CD4-positive, alpha-beta memory T cell (primary cell): Measurements from ENCODE around the gene SMNDC1. TPM values are rescaled to one million over a fixed set of nuclear protein-coding genes. Genes with fewer than 3 reads are reported as not detected.
"Not testable (repeated sequence)": the region's sequence is repeated elsewhere in the genome, so short reads cannot be mapped to it uniquely, and the experiment has no call there.

Experiments
- CTCF ChIA-PET: fragments of 350-600 bp; sonication (Branson Sonifier 250); formaldehyde crosslinking; loops from one replicate; lab custom pipeline; 2021; ENCODE audit warnings: inconsistent platforms; ENCODE audit not compliant: partially characterized antibody; lab: Charles Lee
- POLR2A ChIA-PET: fragments of 350-600 bp; sonication (Branson Sonifier 250); formaldehyde crosslinking; loops from one replicate; lab custom pipeline; 2021; ENCODE audit not compliant: partially characterized antibody; lab: Charles Lee
- DNase-seq, 5 donors: peaks; one replicate each; pipeline versions ENCODE4 v3.0.0 to v3.0.0-alpha.2; 2020 to 2022; ENCODE audit warnings: mixed read lengths in 1 of 5
- H3K27ac ChIP-seq: one replicate; pipeline ENCODE4 v1.7.0; 2013; ENCODE audit warnings: low read depth, low read length
- H3K27me3 ChIP-seq: 2 replicates; pipeline ENCODE4 v1.7.0; 2013; ENCODE audit warnings: mild to moderate bottlenecking, low read length, moderate library complexity; ENCODE audit not compliant: insufficient read depth
- H3K36me3 ChIP-seq: 2 replicates; pipeline ENCODE4 v1.7.0; 2013; ENCODE audit warnings: mild to moderate bottlenecking, low read length, moderate library complexity; ENCODE audit not compliant: insufficient read depth
- H3K4me1 ChIP-seq: 2 replicates; pipeline ENCODE4 v1.7.0; 2013; ENCODE audit warnings: mild to moderate bottlenecking, low read length, moderate library complexity; ENCODE audit not compliant: insufficient read depth
- H3K4me3 ChIP-seq, 2 donors: one replicate each; pipeline ENCODE4 v1.7.0; 2013; ENCODE audit warnings: low read length in 2 of 2, mild to moderate bottlenecking in 1 of 2
- H3K9me3 ChIP-seq, 2 donors: one replicate each; pipeline ENCODE4 v1.7.0; 2013; ENCODE audit warnings: low read length in 2 of 2, control low read depth in 1 of 2; ENCODE audit not compliant: control insufficient read depth in 1 of 2
- H3K27ac Mint-ChIP-seq, 7 donors: one replicate each; pipeline ENCODE4 v1.8.0; 2020 to 2021; ENCODE audit warnings: mixed read lengths in 7 of 7, mild to moderate bottlenecking in 6 of 7, inconsistent platforms in 3 of 7, moderate library complexity in 3 of 7
- H3K27me3 Mint-ChIP-seq, 2 donors: one replicate each; pipeline ENCODE4 v1.8.0; 2020 to 2021; ENCODE audit warnings: mixed read lengths in 2 of 2
- H3K36me3 Mint-ChIP-seq, 2 donors: one replicate each; pipeline ENCODE4 v1.8.0; 2020 to 2021; ENCODE audit warnings: mixed read lengths in 2 of 2, inconsistent platforms in 1 of 2, mild to moderate bottlenecking in 1 of 2
- H3K4me1 Mint-ChIP-seq, 4 donors: one replicate each; pipeline ENCODE4 v1.8.0; 2020 to 2021; ENCODE audit warnings: mixed read lengths in 4 of 4, mild to moderate bottlenecking in 1 of 4
- H3K4me3 Mint-ChIP-seq, 8 donors: one replicate each; pipeline ENCODE4 v1.8.0; 2020 to 2021; ENCODE audit warnings: mixed read lengths in 8 of 8, mild to moderate bottlenecking in 7 of 8, moderate library complexity in 6 of 8, inconsistent platforms in 3 of 8
- H3K9me3 Mint-ChIP-seq, 8 donors: one replicate each; pipeline ENCODE4 v1.8.0; 2020 to 2021; ENCODE audit warnings: mixed read lengths in 8 of 8, mild to moderate bottlenecking in 5 of 8, inconsistent platforms in 3 of 8, moderate library complexity in 1 of 8
- intact Hi-C: fragments of 100-400 bp; cut with micrococcal nuclease; formaldehyde crosslinking; loops from one replicate; pipeline ENCODE4 v1.15.1; 2023
- polyA plus RNA-seq, 2 donors: library from polyadenylated mRNA; unstranded; fragments of 300-500 nt; fragmentation: Illumina TruSeq; gene quantifications; one replicate each; pipeline ENCODE4 v1.2.3, GENCODE V29; 2021
- total RNA-seq, 2 experiments: library from RNA; stranded (reverse); gene quantifications; one replicate each; pipeline ENCODE4 v1.2.3, GENCODE V29; 2021

SMNDC1 gene
- total and polyA plus RNA-seq, 4 experiments from 2014 or later, result 11.3 to 39.3 (median 30.8) TPM

DNA sequence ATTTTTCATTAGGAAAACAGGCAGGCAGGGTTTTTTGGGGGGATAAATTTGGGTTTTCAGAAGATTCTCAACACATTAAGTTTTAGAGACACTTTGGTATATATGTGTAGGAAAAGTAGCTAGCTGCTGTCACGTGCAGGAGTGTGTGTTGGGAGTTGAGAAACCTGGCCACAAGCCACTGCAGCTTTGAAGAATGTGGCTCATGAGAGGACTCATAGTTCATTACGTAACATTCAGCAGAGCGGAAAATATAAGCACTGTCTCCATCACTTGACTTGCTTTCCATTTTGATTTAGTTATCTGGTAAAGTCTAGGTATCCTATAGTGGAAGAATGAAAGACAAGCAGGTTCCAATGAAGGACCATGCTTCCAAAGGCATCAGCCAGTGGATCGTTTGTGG, 31.2 kb downstream of the SMNDC1 start:
- H3K27me3 Mint-ChIP-seq, result no peaks in the 10 kb centered on the region
- CTCF ChIA-PET, result interaction anchor here (0.6 to 3.7 kb wide), 4 partner anchors 10 to 183 kb away, joined by 3 to 14 read pairs (median 3); partner anchors contain the start of gene MXI1
- Histone ChIP-seq H3K27me3 (no peaks in the 10 kb centered on the region), H3K4me1 (peaks cover 47% of the 10 kb centered on the region), H3K36me3 (no peaks in the 10 kb centered on the region), H3K27ac (no peak overlapping the region), H3K9me3 (no peaks in the 10 kb centered on the region), H3K4me3 (no peak overlapping the region)
- peak overlapping the region in 5 of 8 donors; percentile 6 to 87 (median 66) for H3K4me3 Mint-ChIP-seq
- DNase-seq, result peak; percentile 20 to 74 (median 36)
- H3K36me3 Mint-ChIP-seq, result no peaks in the 10 kb centered on the region
- peaks cover 32 to 74% (median 61%) of the 10 kb centered on the region in 4 donors for H3K4me1 Mint-ChIP-seq
- POLR2A ChIA-PET, result interaction anchor here (1.0 to 3.3 kb wide), 4 partner anchors 32 to 117 kb away, joined by 3 to 20 read pairs (median 4); no protein-coding TSS in a partner anchor
- no peaks in the 10 kb centered on the region for H3K9me3 Mint-ChIP-seq
- intact Hi-C loops, result no loop called here
- H3K27ac Mint-ChIP-seq, result peak overlapping the region in 6 of 7 donors; percentile 33 to 96 (median 89)

DNA sequence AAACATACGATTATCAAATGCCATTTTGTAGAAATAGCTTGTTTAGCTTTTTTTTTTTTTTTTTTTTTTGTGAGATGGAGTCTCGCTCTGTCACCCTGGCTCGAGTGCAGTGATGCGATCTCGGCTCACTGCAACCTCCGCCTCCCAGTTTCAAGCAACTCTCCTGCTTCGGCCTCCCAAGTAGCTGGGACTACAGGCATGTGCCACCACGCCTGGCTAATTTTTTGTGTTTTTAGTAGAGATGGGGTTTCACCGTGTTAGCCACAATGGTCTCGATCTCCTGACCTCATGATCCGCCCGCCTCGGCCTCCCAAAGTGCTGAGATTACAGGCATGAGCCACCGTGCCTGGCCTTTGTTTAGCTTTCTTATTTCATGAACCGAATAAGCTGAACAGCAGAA, 31.7 kb downstream of the SMNDC1 start:
- H3K36me3 Mint-ChIP-seq, H3K4me3 ChIP-seq, H3K27me3 Mint-ChIP-seq, H3K27ac ChIP-seq, H3K9me3 ChIP-seq, DNase-seq, H3K27me3 ChIP-seq, intact Hi-C loops, H3K9me3 Mint-ChIP-seq, H3K36me3 ChIP-seq: not testable (repeated sequence)
- H3K4me1 Mint-ChIP-seq, result peaks cover 32 to 74% (median 63%) of the 10 kb centered on the region in 4 donors
- POLR2A ChIA-PET, result interaction anchor here (1.0 to 3.3 kb wide), 3 partner anchors 32 to 64 kb away, joined by 3 to 20 read pairs (median 3); no protein-coding TSS in a partner anchor
- peak overlapping the region in 1 of 8 donors; percentile 87 for H3K4me3 Mint-ChIP-seq
- peaks cover 52% of the 10 kb centered on the region for H3K4me1 ChIP-seq
- H3K27ac Mint-ChIP-seq, result peak overlapping the region in 6 of 7 donors; percentile 33 to 95 (median 83)
- CTCF ChIA-PET, result interaction anchor here (0.6 to 3.7 kb wide), 4 partner anchors 11 to 183 kb away, joined by 3 to 14 read pairs (median 3); partner anchors contain the start of gene MXI1

DNA sequence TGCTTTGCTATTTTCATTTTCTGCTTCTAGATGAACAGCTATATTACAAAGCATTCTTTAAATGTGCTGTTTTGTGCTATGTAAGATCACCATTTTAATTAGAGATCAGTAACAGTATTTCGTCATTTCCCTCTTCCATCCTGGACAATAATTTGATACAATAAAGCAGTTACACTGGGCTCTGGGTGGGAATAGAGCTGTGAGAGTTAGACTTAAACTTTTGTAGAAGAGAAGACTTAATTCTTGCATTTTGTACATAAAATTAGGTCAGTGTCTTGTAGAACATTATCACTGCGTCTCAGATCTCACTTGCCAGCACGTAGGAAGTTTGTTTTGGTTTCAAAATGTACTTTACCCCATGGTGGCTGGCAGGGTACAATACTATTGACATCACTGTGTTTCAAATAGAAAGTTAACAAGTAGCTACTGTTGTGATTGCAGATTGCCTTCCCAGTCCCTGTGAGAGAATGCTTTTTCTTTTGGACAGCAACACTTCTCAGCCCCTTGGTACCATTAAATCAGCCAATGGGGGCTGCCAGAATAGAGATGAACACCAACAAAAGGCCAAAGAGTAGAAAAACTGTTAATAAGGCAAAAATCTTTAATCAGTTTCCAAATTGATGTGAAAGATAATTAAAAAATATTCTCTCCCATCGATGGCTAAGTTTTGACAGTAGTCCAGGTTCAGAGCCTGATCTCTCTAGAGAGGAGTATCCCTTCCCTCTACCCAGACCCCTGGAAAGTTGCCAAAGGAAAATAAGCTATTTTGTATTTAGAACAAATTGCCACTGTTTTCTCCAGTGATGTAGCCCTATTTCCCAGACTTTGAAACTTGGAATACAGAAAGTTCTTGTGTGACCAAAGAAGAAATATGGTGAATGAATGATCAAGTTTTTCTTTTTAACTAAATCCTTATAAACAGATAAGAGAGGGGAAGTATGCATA, 35.1 kb downstream of the SMNDC1 start:
- intact Hi-C loops, result loop anchor here (2.0 kb wide), 1 partner anchor 15 kb away; no protein-coding TSS in a partner anchor
- H3K9me3 Mint-ChIP-seq, result no peaks in the 10 kb centered on the region
- Histone ChIP-seq H3K27ac (peak overlapping the region; percentile 22), H3K36me3 (no peaks in the 10 kb centered on the region), H3K4me1 (peaks cover 41% of the 10 kb centered on the region), H3K9me3 (no peaks in the 10 kb centered on the region), H3K27me3 (no peaks in the 10 kb centered on the region), H3K4me3 (no peak overlapping the region)
- peaks cover 31 to 71% (median 50%) of the 10 kb centered on the region in 4 donors for H3K4me1 Mint-ChIP-seq
- ChIA-PET POLR2A (interaction anchor here (0.7 to 3.0 kb wide), 3 partner anchors 35 to 90 kb away, joined by 3 to 23 read pairs (median 6); no protein-coding TSS in a partner anchor), CTCF (interaction anchor here (0.9 to 2.9 kb wide), 5 partner anchors 9 to 295 kb away, joined by 3 to 18 read pairs (median 11); no protein-coding TSS in a partner anchor)
- DNase-seq, result peak; percentile 37 to 54 (median 43)
- H3K4me3 Mint-ChIP-seq, result peak overlapping the region; percentile 62 to 88 (median 80)
- H3K36me3 Mint-ChIP-seq, result no peaks in the 10 kb centered on the region
- H3K27ac Mint-ChIP-seq, result peak overlapping the region; percentile 62 to 97 (median 88)
- no peaks in the 10 kb centered on the region for H3K27me3 Mint-ChIP-seq

DNA sequence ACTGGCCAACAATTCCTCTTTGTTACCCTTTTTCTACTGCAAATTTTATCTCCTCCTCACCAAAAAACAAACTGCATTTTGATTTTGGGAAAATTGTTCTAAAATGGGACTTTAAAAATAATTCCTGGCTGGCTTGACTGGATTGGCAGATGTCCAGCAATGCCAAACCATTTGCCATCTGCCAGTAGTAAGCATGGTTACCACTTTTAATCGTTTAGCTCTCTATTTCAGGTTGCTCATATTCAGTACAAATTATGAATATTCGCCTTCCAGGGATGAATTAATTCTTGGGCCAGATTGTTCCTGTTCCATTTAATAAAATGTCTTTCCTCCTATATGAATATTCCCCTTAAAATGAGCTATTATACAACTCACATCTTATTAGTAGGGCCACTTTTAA, 35.7 kb downstream of the SMNDC1 start:
- intact Hi-C loops, result loop anchor here (2.0 kb wide), 1 partner anchor 14 kb away; no protein-coding TSS in a partner anchor
- DNase-seq, result no peak
- Histone ChIP-seq H3K27ac (peak overlapping the region; percentile 22), H3K36me3 (no peaks in the 10 kb centered on the region), H3K9me3 (no peaks in the 10 kb centered on the region), H3K4me3 (no peak overlapping the region), H3K4me1 (peaks cover 35% of the 10 kb centered on the region), H3K27me3 (no peaks in the 10 kb centered on the region)
- H3K27ac Mint-ChIP-seq, result peak overlapping the region; percentile 62 to 97 (median 88)
- peak overlapping the region; percentile 62 to 88 (median 80) for H3K4me3 Mint-ChIP-seq
- H3K27me3 Mint-ChIP-seq, result no peaks in the 10 kb centered on the region
- H3K9me3 Mint-ChIP-seq, result no peaks in the 10 kb centered on the region
- no peaks in the 10 kb centered on the region for H3K36me3 Mint-ChIP-seq
- POLR2A ChIA-PET, result interaction anchor here (1.0 to 3.0 kb wide), 2 partner anchors 36 to 59 kb away, joined by 3 to 23 read pairs; no protein-coding TSS in a partner anchor
- CTCF ChIA-PET, result interaction anchor here (0.9 to 2.9 kb wide), 5 partner anchors 8 to 294 kb away, joined by 3 to 18 read pairs (median 11); no protein-coding TSS in a partner anchor
- peaks cover 27 to 64% (median 44%) of the 10 kb centered on the region in 4 donors for H3K4me1 Mint-ChIP-seq

DNA sequence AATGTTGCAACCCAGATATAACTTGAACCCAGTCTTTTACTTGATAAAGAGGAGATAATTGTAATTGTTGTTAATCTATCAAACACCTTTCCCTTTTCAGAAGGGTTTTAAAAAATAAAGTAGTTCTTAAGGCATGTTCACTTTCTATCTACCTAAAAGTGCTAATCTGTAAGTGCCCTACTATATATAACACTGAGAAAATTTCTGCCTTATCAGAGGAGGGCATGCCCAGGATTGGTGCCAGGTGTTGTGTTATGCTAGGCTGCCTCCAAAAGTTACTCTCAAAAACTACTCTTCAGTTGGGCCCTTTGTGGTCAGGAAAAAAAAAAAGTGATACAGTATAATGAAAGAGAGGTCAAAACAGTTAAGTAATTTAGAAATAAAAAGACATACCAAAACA, 36.3 kb downstream of the SMNDC1 start:
- H3K27me3 Mint-ChIP-seq, result no peaks in the 10 kb centered on the region
- peak overlapping the region in 5 of 8 donors; percentile 1 to 88 (median 23) for H3K4me3 Mint-ChIP-seq
- no peaks in the 10 kb centered on the region for H3K9me3 ChIP-seq
- peaks cover 23 to 64% (median 39%) of the 10 kb centered on the region in 4 donors for H3K4me1 Mint-ChIP-seq
- H3K36me3 Mint-ChIP-seq, result no peaks in the 10 kb centered on the region
- no peak overlapping the region for H3K27ac ChIP-seq
- H3K9me3 Mint-ChIP-seq, result no peaks in the 10 kb centered on the region
- no peak for DNase-seq
- POLR2A ChIA-PET, result no interaction called here
- no peak overlapping the region for H3K4me3 ChIP-seq
- intact Hi-C loops, result loop anchor here (2.0 kb wide), 1 partner anchor 14 kb away; no protein-coding TSS in a partner anchor
- CTCF ChIA-PET, result interaction anchor here (2.4 to 2.9 kb wide), 2 partner anchors 11 to 59 kb away, joined by 11 to 18 read pairs; no protein-coding TSS in a partner anchor
- H3K27me3 ChIP-seq, result no peaks in the 10 kb centered on the region
- peak overlapping the region in 5 of 7 donors; percentile 15 to 97 (median 62) for H3K27ac Mint-ChIP-seq
- H3K4me1 ChIP-seq, result peaks cover 29% of the 10 kb centered on the region
- no peaks in the 10 kb centered on the region for H3K36me3 ChIP-seq

DNA sequence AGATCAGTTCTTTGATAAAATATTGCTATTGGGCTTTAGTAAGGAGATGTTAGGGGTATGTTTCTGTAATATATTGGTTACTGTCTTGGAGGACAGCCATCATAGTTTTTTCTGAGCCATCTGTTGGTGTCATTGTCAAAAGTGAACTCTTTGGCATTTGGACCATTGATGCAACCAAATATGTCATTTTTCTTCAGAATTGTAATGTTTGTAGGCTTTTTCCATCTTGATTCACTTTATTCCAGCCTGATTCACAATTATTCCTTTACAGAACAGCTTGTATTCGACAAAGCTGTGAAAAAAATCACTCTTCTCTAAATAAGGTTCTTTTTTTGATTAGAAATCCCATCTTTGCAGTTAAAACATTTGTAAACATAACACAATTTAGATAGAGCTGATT, 37.4 kb downstream of the SMNDC1 start:
- Histone ChIP-seq H3K27ac (no peak overlapping the region), H3K36me3 (no peaks in the 10 kb centered on the region), H3K9me3 (no peaks in the 10 kb centered on the region), H3K4me1 (peaks cover 26% of the 10 kb centered on the region), H3K4me3 (no peak overlapping the region), H3K27me3 (no peaks in the 10 kb centered on the region)
- H3K36me3 Mint-ChIP-seq, result no peaks in the 10 kb centered on the region
- DNase-seq, result no peak
- H3K27me3 Mint-ChIP-seq, result no peaks in the 10 kb centered on the region
- POLR2A ChIA-PET, result no interaction called here
- H3K9me3 Mint-ChIP-seq, result no peaks in the 10 kb centered on the region
- intact Hi-C loops, result no loop called here
- peak overlapping the region in 1 of 7 donors; percentile 22 for H3K27ac Mint-ChIP-seq
- H3K4me3 Mint-ChIP-seq, result no peak overlapping the region
- peaks cover 21 to 62% (median 38%) of the 10 kb centered on the region in 4 donors for H3K4me1 Mint-ChIP-seq
- CTCF ChIA-PET, result no interaction called here
